H1 (cell line): ENCODE data around the gene TMUB1. TPM values are rescaled to one million over a fixed set of nuclear protein-coding genes. Genes with fewer than 3 reads are reported as not detected.
A peak's percentile ranks its signal among the peaks of the same experiment; 100 is the strongest.

Source experiments
- CTCF ChIA-PET: fragments of 300-600 bp; sonication (Branson Sonifier 250); formaldehyde crosslinking; loops from one replicate; lab custom pipeline; 2021; ENCODE audit not compliant: partially characterized antibody; lab: Charles Lee
- POLR2A ChIA-PET: fragments of 300-600 bp; sonication (Branson Sonifier 250); formaldehyde crosslinking; loops from one replicate; lab custom pipeline; 2021; ENCODE audit warnings: inconsistent platforms; ENCODE audit not compliant: partially characterized antibody; lab: Charles Lee
- DNase-seq, 2 experiments: peaks; one replicate each; pipeline versions ENCODE4 v3.0.0 to v3.0.0-alpha.2; 2010 to 2022; ENCODE audit warnings: low spot score in 2 of 2, low read depth in 1 of 2, mixed read lengths in 1 of 2
- FAIRE-seq: peaks from 2 replicates; lab custom pipeline; 2011; peaks lifted over from hg19 to GRCh38; lab: Jason Lieb, UNC
- H2AFZ ChIP-seq: 2 replicates; pipeline ENCODE4 v1.8.1; 2012; ENCODE audit warnings: low read length, inconsistent platforms
- H2AK5ac ChIP-seq: 2 replicates; pipeline ENCODE4 v1.6.1; 2013; ENCODE audit warnings: low read depth, low read length
- H2BK120ac ChIP-seq: replicated peaks from 2 replicates; pipeline ENCODE3; 2013; ENCODE audit warnings: low read depth, low read length, inconsistent platforms
- H2BK12ac ChIP-seq: 2 replicates; pipeline ENCODE4 v1.6.1; 2013; ENCODE audit warnings: low read depth, low read length
- H2BK15ac ChIP-seq: 2 replicates; pipeline ENCODE4 v1.6.1; 2013; ENCODE audit warnings: low read length
- H2BK20ac ChIP-seq: 2 replicates; pipeline ENCODE4 v1.6.1; 2013; ENCODE audit warnings: low read length
- H2BK5ac ChIP-seq: 2 replicates; pipeline ENCODE4 v1.6.1; 2013; ENCODE audit warnings: low read depth, low read length
- H3K14ac ChIP-seq: 2 replicates; pipeline ENCODE4 v1.6.1; 2013; ENCODE audit warnings: inconsistent platforms; ENCODE audit not compliant: insufficient read length
- H3K18ac ChIP-seq: 2 replicates; pipeline ENCODE4 v1.6.1; 2013; ENCODE audit warnings: low read length; ENCODE audit errors: extremely low read depth
- H3K23ac ChIP-seq: 2 replicates; pipeline ENCODE4 v1.6.1; 2013; ENCODE audit warnings: inconsistent platforms; ENCODE audit not compliant: insufficient read length
- H3K23me2 ChIP-seq: 2 replicates; pipeline ENCODE4 v1.6.1; 2013; ENCODE audit warnings: low read depth, low read length
- H3K27ac ChIP-seq: 2 replicates; pipeline ENCODE4 v1.6.1; 2011; ENCODE audit warnings: low read depth, low read length, inconsistent platforms
- H3K27me3 ChIP-seq, 4 experiments: replicated peaks in 1 of 4; 1 replicate in 1 of 4; 2 replicates in 3 of 4; pipeline versions ENCODE4 v1.6.1 to v1.8.1; 2011 to 2013; ENCODE audit warnings: low read length in 3 of 4, mild to moderate bottlenecking in 3 of 4, inconsistent platforms in 2 of 4, mixed read lengths in 2 of 4, moderate library complexity in 1 of 4; ENCODE audit not compliant: control insufficient read depth in 3 of 4, insufficient read depth in 3 of 4; ENCODE audit errors: extremely low read depth in 1 of 4
- H3K36me3 ChIP-seq, 4 experiments: 2 replicates each; pipeline versions ENCODE4 v1.6.1 to v1.8.1; 2011 to 2013; ENCODE audit warnings: mild to moderate bottlenecking in 4 of 4, low read length in 3 of 4, moderate library complexity in 2 of 4, control low read depth in 1 of 4, inconsistent platforms in 1 of 4; ENCODE audit not compliant: insufficient read depth in 4 of 4, control insufficient read depth in 2 of 4
- H3K4ac ChIP-seq: replicated peaks from 2 replicates; pipeline ENCODE3; 2013; ENCODE audit warnings: low read length, low read depth, mixed read lengths, inconsistent platforms; ENCODE audit not compliant: insufficient read length
- H3K4me1 ChIP-seq, 4 experiments: replicated peaks in 1 of 4; 1 replicate in 1 of 4; 2 replicates in 3 of 4; pipeline versions ENCODE4 v1.6.1 to v1.8.1; 2011 to 2013; ENCODE audit warnings: low read length in 3 of 4, inconsistent platforms in 2 of 4, mixed read lengths in 1 of 4; ENCODE audit not compliant: insufficient read depth in 4 of 4, control insufficient read depth in 3 of 4
- H3K4me2 ChIP-seq, 2 experiments: 2 replicates each; pipeline versions ENCODE4 v1.6.1 to v1.8.1; 2011 to 2013; ENCODE audit warnings: low read depth in 2 of 2, low read length in 2 of 2, control low read depth in 1 of 2, inconsistent platforms in 1 of 2, mild to moderate bottlenecking in 1 of 2; ENCODE audit not compliant: insufficient read depth in 1 of 2
- H3K4me3 ChIP-seq, 4 experiments: fragments of 200-600, 300-600 bp in 1 of 4; sonication (generic), shearing (Covaris generic), sonication (Bioruptor Twin) in 1 of 4; 2 replicates each; pipeline versions ENCODE4 v1.5.1 to v1.8.1; 2011 to 2016; ENCODE audit warnings: low read length in 4 of 4, low read depth in 3 of 4, control low read depth in 2 of 4, inconsistent platforms in 2 of 4, mild to moderate bottlenecking in 2 of 4, mixed read lengths in 1 of 4, moderate library complexity in 1 of 4; ENCODE audit not compliant: insufficient read depth in 2 of 4; ENCODE audit errors: extremely low read depth in 1 of 4
- H3K56ac ChIP-seq: replicated peaks from 2 replicates; pipeline ENCODE3; 2013; ENCODE audit warnings: low read depth, mild to moderate bottlenecking, mixed read lengths, low read length, inconsistent platforms; ENCODE audit not compliant: insufficient read length
- H3K79me1 ChIP-seq: 2 replicates; pipeline ENCODE4 v1.6.1; 2013; ENCODE audit warnings: low read depth, low read length, control low read depth
- H3K79me2 ChIP-seq, 2 experiments: 2 replicates each; pipeline versions ENCODE4 v1.6.1 to v1.8.1; 2012 to 2013; ENCODE audit warnings: low read length in 2 of 2, mild to moderate bottlenecking in 2 of 2, inconsistent platforms in 1 of 2; ENCODE audit not compliant: insufficient read depth in 2 of 2, control insufficient read depth in 1 of 2
- H3K9ac ChIP-seq, 4 experiments: replicated peaks in 1 of 4; 1 replicate in 1 of 4; 2 replicates in 3 of 4; pipeline versions ENCODE4 v1.6.1 to v1.8.1; 2011 to 2013; ENCODE audit warnings: low read depth in 3 of 4, low read length in 3 of 4, control low read depth in 2 of 4, mild to moderate bottlenecking in 2 of 4, moderate library complexity in 2 of 4, inconsistent platforms in 1 of 4; ENCODE audit errors: extremely low read depth in 1 of 4
- H3K9me3 ChIP-seq, 2 experiments: 2 replicates each; pipeline versions ENCODE4 v1.6.1 to v1.8.1; 2012 to 2013; ENCODE audit warnings: mild to moderate bottlenecking in 2 of 2, moderate library complexity in 2 of 2, control low read depth in 1 of 2, inconsistent platforms in 1 of 2, low read depth in 1 of 2, low read length in 1 of 2, mixed read lengths in 1 of 2; ENCODE audit not compliant: insufficient read depth in 2 of 2
- H4K20me1 ChIP-seq, 2 experiments: replicated peaks in 1 of 2; 2 replicates each; pipeline versions ENCODE3 to v1.8.1; 2011 to 2013; ENCODE audit warnings: inconsistent platforms in 2 of 2, low read length in 2 of 2, mild to moderate bottlenecking in 1 of 2; ENCODE audit not compliant: insufficient read depth in 2 of 2, control insufficient read depth in 1 of 2
- H4K5ac ChIP-seq: 2 replicates; pipeline ENCODE4 v1.6.1; 2013; ENCODE audit warnings: low read length, low read depth, mixed read lengths, inconsistent platforms; ENCODE audit not compliant: insufficient read length
- H4K8ac ChIP-seq: 2 replicates; pipeline ENCODE4 v1.8.0; 2013; ENCODE audit warnings: mild to moderate bottlenecking, moderate library complexity, low read length, inconsistent platforms; ENCODE audit not compliant: insufficient read depth; ENCODE audit errors: extremely low read depth
- H4K91ac ChIP-seq: replicated peaks from 2 replicates; pipeline ENCODE3; 2013; ENCODE audit warnings: low read length, mixed read lengths, inconsistent platforms; ENCODE audit not compliant: insufficient read length
- BACH1 ChIP-seq: IDR thresholded peaks from 2 replicates; pipeline ENCODE4 v1.6.1; 2012; ENCODE audit warnings: low read length, improper control_type of control experiment
- CBX5 ChIP-seq: fragments of 300-800, 300-1000 bp; sonication (generic); IDR thresholded peaks from 2 replicates; pipeline ENCODE4 v1.7.1; 2016; ENCODE audit warnings: antibody characterized with exemption, low read length, low read depth
- CHD1 ChIP-seq: IDR thresholded peaks from 2 replicates; pipeline ENCODE4 v1.6.1; 2012; ENCODE audit warnings: low read depth, low read length, improper control_type of control experiment
- CHD2 ChIP-seq: IDR thresholded peaks from 2 replicates; pipeline ENCODE4 v1.6.1; 2012; ENCODE audit warnings: low read length, improper control_type of control experiment
- EP300 ChIP-seq, 2 experiments: IDR thresholded peaks; 1 replicate in 1 of 2; 2 replicates in 1 of 2; pipeline ENCODE4 v1.6.1; 2011 to 2012; ENCODE audit warnings: low read depth in 2 of 2, low read length in 2 of 2, mild to moderate bottlenecking in 2 of 2, borderline replicate concordance in 1 of 2, inconsistent platforms in 1 of 2, moderate library complexity in 1 of 2
- GTF2F1 ChIP-seq: IDR thresholded peaks from 2 replicates; pipeline ENCODE4 v1.6.1; 2012; ENCODE audit warnings: low read depth, low read length, improper control_type of control experiment, borderline replicate concordance
- KDM4A ChIP-seq: IDR thresholded peaks from one replicate; pipeline ENCODE4 v1.7.1; 2012; ENCODE audit warnings: low read depth, mild to moderate bottlenecking, moderate library complexity, low read length, inconsistent platforms; ENCODE audit not compliant: severe bottlenecking
- NANOG ChIP-seq: IDR thresholded peaks from 2 replicates; pipeline ENCODE4 v1.6.1; 2011; ENCODE audit warnings: low read length, low read depth, mild to moderate bottlenecking, inconsistent platforms; ENCODE audit not compliant: insufficient read depth, poor library complexity, severe bottlenecking
- POU5F1 ChIP-seq: IDR thresholded peaks from 2 replicates; pipeline ENCODE4 v1.6.1; 2011; ENCODE audit warnings: low read depth, mild to moderate bottlenecking, low read length, moderate library complexity
- RNF2 ChIP-seq: fragments of 200-900, 300-1000 bp; sonication (generic); IDR thresholded peaks from 2 replicates; pipeline ENCODE4 v1.7.1; 2016; ENCODE audit warnings: borderline replicate concordance, low read depth, mild to moderate bottlenecking, antibody characterized with exemption, low read length; ENCODE audit not compliant: poor library complexity, severe bottlenecking; ENCODE audit errors: missing control alignments
- SP2 ChIP-seq: IDR thresholded peaks from 2 replicates; pipeline ENCODE4 v1.6.1; 2012; ENCODE audit warnings: mild to moderate bottlenecking, low read length, inconsistent platforms
- TBP ChIP-seq: IDR thresholded peaks from 2 replicates; pipeline ENCODE4 v1.6.1; 2011; ENCODE audit warnings: low read depth, low read length, improper control_type of control experiment
- WGBS, 2 experiments: shearing (Covaris generic) in 1 of 2; methylation state at CpG; one replicate each; pipeline versions ENCODE4 v1.1.6 to v1.1.7; 2013 to 2015; ENCODE audit warnings: low lambda C conversion rate in 2 of 2, mixed read lengths in 2 of 2, inconsistent platforms in 1 of 2, low coverage in 1 of 2, missing lambda C conversion rate in 1 of 2; ENCODE audit not compliant: insufficient replicate concordance in 2 of 2, insufficient coverage in 1 of 2, insufficient read length in 1 of 2; ENCODE audit errors: extremely low coverage in 1 of 2, missing lambda C conversion rate in 1 of 2; 5-methylcytosine and 5-hydroxymethylcytosine counted together
- polyA plus RNA-seq, 7 experiments: library from polyadenylated mRNA; depleted of rRNA in 3 of 7; stranded (reverse) in 5 of 7; unstranded in 2 of 7; fragments of >200 nt in 5 of 7; fragments of 200-250 nt in 2 of 7; gene quantifications; 1 replicate in 5 of 7; 2 replicates in 1 of 7; 4 replicates in 1 of 7; pipeline versions ENCODE4 v1.2.1 to v1.2.3, GENCODE V29; 2011 to 2013; ENCODE audit warnings: missing spikeins in 2 of 7, mixed read lengths in 2 of 7
- total RNA-seq: library from RNA; stranded (reverse); fragmentation: NEBNext Ultra II Directional; extraction: Animal tissue kit (Norgen Biotek cat#: 25700); gene quantifications from 2 replicates; pipeline ENCODE4 v1.2.1, GENCODE V29; 2021

The TMUB1 gene
- total and polyA plus RNA-seq, 2 of the 8 experiments (the other 6 are each of a cell fraction or from before 2014, with no cell fraction given): 41.4 to 56.2 TPM

DNA sequence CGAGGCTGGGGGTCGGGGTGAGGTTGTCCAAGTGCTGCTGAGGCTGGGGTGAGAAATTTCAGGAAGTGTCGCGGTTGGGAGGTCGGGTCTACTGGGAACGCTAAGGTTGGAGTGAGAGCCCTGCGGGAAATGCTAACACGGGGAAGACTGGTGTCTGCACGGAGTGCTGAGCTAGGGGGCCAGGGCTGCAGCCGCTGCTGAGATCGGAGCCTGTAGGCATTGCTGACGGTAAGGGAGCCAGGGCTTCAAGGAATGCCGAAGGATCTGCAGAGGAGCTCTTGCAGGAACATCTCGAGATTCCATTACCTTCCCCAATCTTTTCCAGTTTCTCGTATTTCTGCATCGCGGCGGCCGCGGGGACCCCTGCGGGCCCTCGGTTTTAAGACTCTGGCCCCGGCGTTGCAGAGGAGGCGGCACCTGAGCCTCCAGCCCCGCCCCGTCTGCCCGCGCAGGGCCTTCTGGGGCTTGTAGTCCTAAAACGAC is 25.7 kb downstream of the TMUB1 start, which contains the start of gene CDK5:
CDK5 (minus strand) TSS at position 392 of the 483 bp plus-strand sequence; CDS start at position 343, 49 bp downstream.
- Histone ChIP-seq H3K23ac (no peak within 1 kb of the TSS), H4K8ac (peak within 1 kb of the TSS; percentile 29), H3K9me3 (no peaks in the 10 kb centered on the region), H3K14ac (no peak within 1 kb of the TSS), H3K4me3 (peak within 1 kb of the TSS; percentile 72 to 91 (median 86)), H2BK12ac (no peak within 1 kb of the TSS), H2AK5ac (peak within 1 kb of the TSS; percentile 56; the same call in 1 of the 2 replicates), H2BK120ac (no peak within 1 kb of the TSS), H2BK5ac (peak within 1 kb of the TSS; percentile 71; the same call in 1 of the 2 replicates), H2BK15ac (peak within 1 kb of the TSS; percentile 19; the same call in 1 of the 2 replicates), H3K4me1 (peaks cover 9 to 40% (median 29%) of the 10 kb centered on the region in 4 experiments), H3K79me2 (no peaks in the 10 kb centered on the region), H2BK20ac (no peak within 1 kb of the TSS; the same call in 1 of the 2 replicates), H3K4me2 (peak within 1 kb of the TSS; percentile 86 to 98), H3K9ac (peak within 1 kb of the TSS in 2 of 4 experiments; percentile 26 to 29; a peak in 2 of 7 replicates), H3K4ac (peak within 1 kb of the TSS; percentile 89), H3K36me3 (no peaks in the 10 kb centered on the region), H3K27me3 (peaks cover 0 to 11% (median 4%) of the 10 kb centered on the region in 4 experiments; a peak in 5 of 7 replicates), H3K79me1 (0 out of 2 replicates have a peak, but pooled peaks cover 3% of the 10 kb centered on the region), H4K20me1 (peaks cover 0 to 7% of the 10 kb centered on the region in 2 experiments), H4K91ac (peak within 1 kb of the TSS; percentile 36), H3K18ac (peak within 1 kb of the TSS; percentile 68), H2AFZ (peak within 1 kb of the TSS; percentile 76; the same call in 1 of the 2 replicates), H3K23me2 (peaks cover 26% of the 10 kb centered on the region), H4K5ac (peak within 1 kb of the TSS; percentile 55), H3K56ac (no peak within 1 kb of the TSS), H3K27ac (peak within 1 kb of the TSS; percentile 61; the same call in 1 of the 2 replicates)
- ChIA-PET POLR2A (interaction anchor here (1.0 to 2.5 kb wide), 3 partner anchors 22 to 30 kb away, joined by 3 to 7 read pairs (median 6); partner anchors contain the start of gene ABCB8), CTCF (interaction anchor here (0.7 to 9.7 kb wide), 14 partner anchors 9 to 81 kb away, joined by 3 to 88 read pairs (median 6); partner anchors contain the start of genes ABCB8 and FASTK)
- FAIRE-seq (no peak), DNase-seq (no peak)
- 1% methylated on average over 29 of the region's 30 CpGs; no CpG with 5 or more reads in 1 of the 2 experiments for WGBS, 2 experiments
- no peak for TF ChIP-seq SP2
- TF ChIP-seq GTF2F1: no peak
- TF ChIP-seq CBX5: no peak
- no peak for TF ChIP-seq NANOG
- no peak for TF ChIP-seq POU5F1
- no peak for TF ChIP-seq CHD1
- TF ChIP-seq BACH1: no peak
- TF ChIP-seq RNF2: no peak
- peak; percentile 66 for TF ChIP-seq KDM4A
- 0 out of 2 replicates have a peak, but pooled peaks have one; percentile 3 for TF ChIP-seq TBP
- TF ChIP-seq EP300 (IDR thresholded peaks at IDR 0.05; ENCODE audit: borderline replicate concordance in 1 of 2, low read depth in 2 of 2, low read length in 2 of 2): no peak
- no peak for TF ChIP-seq CHD2
